Transverse colon (tissue), 4 donors: ENCODE results near the gene MED12L.

Source experiments
- POLR2A ChIP-seq: fragments of 450-650 bp; IDR thresholded peaks from one replicate; pipeline ENCODE4 v1.6.1; 2016; ENCODE audit warnings: antibody characterized with exemption, mild to moderate bottlenecking, moderate library complexity
- POLR2AphosphoS5 ChIP-seq, 3 donors: sonication (generic); formaldehyde crosslinking; IDR thresholded peaks; one replicate each; pipeline ENCODE4 v1.6.1; 2016; ENCODE audit warnings: antibody characterized with exemption in 3 of 3
- TF ChIP-seq, protein P1 (sequence below), 5 experiments: fragments of 200-600 bp in 3 of 5; fragments of 450-650 bp in 2 of 5; sonication (generic) in 3 of 5; IDR thresholded peaks; 1 replicate in 2 of 5; 2 replicates in 3 of 5; pipeline ENCODE4 v1.5.1; 2016 to 2017; ENCODE audit warnings: antibody characterized with exemption in 5 of 5, inconsistent platforms in 3 of 5, mild to moderate bottlenecking in 2 of 5, moderate library complexity in 1 of 5

DNA sequence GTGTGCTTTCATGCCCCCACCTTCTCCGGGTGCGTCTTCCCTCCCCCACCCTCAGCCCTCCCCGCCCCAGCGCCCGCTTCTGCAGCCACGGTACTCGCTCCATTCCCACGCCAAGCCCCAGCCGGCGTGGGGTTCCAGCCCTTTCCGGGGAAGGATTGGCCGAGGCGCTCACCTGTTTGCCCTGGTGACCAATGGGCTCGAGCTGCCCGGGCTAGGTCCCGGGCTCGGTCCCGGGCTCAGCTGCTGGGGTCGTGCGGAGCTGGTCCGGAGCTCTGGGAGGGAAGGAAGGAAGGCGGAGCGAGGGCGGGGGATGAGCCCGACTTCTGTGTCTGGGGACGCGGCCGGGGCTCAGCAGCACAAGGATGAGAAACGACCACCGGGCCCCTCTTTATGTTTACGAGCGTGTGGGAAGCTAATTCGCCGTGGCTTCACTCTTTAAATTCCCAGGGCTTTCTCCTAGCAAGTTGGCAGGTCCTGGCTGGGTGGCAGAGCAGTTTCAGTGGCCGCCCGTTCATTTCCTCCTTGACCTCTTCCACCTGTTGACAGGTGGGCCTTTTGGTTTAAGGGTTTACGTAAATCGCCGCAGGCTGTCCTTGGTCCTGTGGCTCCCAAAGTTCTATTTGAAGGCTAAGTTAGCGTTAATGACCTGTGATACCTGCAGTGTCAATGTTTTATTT, 375.4 kb downstream of the MED12L start, which contains the start of gene IGSF10:
- TF ChIP-seq, protein P1, sequence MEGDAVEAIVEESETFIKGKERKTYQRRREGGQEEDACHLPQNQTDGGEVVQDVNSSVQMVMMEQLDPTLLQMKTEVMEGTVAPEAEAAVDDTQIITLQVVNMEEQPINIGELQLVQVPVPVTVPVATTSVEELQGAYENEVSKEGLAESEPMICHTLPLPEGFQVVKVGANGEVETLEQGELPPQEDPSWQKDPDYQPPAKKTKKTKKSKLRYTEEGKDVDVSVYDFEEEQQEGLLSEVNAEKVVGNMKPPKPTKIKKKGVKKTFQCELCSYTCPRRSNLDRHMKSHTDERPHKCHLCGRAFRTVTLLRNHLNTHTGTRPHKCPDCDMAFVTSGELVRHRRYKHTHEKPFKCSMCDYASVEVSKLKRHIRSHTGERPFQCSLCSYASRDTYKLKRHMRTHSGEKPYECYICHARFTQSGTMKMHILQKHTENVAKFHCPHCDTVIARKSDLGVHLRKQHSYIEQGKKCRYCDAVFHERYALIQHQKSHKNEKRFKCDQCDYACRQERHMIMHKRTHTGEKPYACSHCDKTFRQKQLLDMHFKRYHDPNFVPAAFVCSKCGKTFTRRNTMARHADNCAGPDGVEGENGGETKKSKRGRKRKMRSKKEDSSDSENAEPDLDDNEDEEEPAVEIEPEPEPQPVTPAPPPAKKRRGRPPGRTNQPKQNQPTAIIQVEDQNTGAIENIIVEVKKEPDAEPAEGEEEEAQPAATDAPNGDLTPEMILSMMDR (IDR thresholded peaks at IDR 0.05) = no peak
- TF ChIP-seq POLR2AphosphoS5 (IDR thresholded peaks at IDR 0.05) (no peak), POLR2A (no peak)
